HG03439 (cell line): ENCODE results near the gene UBE2D2.
A peak's percentile ranks its signal among the peaks of the same experiment; 100 is the strongest.

Experiments used
- ATAC-seq: cut with Tn5 transposase; IDR thresholded peaks from one replicate; pipeline ENCODE4 v1.9.1; 2021; ENCODE audit warnings: mild to moderate bottlenecking, moderate library complexity; ENCODE audit not compliant: unreplicated experiment

The UBE2D2 gene

DNA sequence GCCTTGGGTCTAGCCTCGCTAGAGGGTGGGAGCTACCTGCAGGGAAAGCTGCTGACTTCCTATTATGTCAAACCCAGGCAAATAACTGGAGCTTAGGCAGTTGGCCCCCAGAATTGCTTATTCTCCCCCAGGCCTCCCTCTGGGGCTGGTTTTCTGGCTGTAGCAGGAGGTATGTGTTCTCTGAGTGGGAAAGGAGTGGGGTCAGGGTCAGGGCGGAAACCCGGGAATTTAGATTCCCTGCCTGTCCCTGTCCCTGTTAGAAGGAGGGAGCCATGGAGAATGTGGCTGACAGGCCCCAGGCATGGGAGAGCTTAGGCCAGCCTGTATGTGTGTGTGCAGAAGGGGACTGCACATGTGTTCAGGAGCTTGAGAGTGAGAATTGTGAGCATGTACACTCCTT, 73.4 kb downstream of the UBE2D2 start:
- no peak for ATAC-seq

DNA sequence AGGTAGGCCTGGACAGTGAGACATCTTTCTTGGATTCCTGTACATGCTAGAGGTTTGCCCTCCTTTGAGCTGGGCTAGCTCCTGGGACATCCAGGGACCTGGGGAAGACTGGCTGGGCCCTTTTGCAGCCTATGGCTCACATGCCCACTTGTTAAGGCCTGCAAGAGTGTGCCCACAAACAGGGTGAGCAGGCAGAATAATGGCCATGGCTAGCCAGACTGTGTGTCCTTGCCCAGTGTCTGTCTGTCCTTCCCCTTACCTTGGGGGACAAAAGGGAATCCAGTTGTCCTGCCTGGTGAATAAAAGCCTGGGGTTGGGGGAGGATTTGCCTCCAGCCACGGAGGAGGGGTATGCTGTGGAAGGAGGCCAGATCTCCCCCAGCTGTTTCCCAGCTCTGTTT, 74.1 kb downstream of the UBE2D2 start:
- ATAC-seq, result no peak

GRCh38 chr5:139635606-139636206, 74.6 kb downstream of the UBE2D2 start:
- no peak for ATAC-seq

GRCh38 chr5:139636207-139636792, 75.2 kb downstream of the UBE2D2 start:
- ATAC-seq, result peak; percentile 59

DNA sequence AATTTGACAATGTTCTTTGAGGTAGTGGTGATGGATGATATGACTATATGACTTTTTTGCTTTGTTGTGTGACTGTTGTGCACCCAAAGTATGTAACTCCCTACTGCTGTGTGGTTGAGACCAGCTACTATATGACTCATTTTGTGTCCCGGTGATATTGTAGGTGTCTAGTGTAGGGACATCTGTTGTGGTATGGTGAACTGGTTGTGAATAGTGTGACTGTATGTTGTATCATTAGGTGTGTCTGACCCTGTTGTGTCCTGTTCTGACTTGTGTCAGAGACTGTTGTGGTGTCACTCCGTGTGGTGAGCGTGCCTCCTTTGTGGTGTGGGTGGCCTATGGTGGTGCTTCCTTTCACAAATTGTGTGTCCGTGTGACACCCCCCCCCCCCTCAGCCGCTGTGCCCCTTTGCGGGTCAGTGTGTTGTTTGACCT, 75.9 kb downstream of the UBE2D2 start:
- no peak for ATAC-seq

GRCh38 chr5:139637438-139638089, 76.4 kb downstream of the UBE2D2 start:
- ATAC-seq, result no peak

DNA sequence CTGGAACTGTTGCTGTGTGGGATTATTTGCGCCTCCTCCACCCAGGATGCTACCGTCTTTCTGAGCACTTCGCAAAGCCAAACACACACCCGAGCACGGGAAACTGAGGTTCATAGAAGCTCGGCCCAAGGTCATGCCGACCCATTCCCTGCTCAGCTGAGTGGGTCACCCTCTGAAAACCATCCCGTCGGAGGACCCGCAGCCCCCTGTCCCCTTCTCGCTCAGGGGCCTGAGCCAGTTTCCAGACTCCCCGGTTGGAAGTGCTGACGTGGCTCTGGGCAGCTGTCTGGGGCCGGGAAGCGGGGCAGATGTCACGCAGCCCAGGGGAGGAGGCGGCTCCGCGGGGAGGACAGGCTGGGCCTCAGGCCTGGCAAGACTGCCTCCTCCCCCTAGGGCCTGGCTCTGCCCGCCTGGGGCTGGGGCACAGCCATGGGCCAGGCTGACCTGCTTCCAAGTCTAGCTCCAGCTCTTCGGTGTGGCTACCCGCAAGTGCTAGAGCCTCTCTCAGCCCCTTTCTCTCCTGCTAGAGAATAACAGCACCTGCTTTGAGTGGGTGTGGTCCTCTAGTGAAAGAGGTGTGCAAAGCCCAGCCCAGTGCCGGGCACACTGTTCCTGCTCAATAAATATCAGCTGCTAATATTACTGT, 77.1 kb downstream of the UBE2D2 start:
- ATAC-seq, result no peak

DNA sequence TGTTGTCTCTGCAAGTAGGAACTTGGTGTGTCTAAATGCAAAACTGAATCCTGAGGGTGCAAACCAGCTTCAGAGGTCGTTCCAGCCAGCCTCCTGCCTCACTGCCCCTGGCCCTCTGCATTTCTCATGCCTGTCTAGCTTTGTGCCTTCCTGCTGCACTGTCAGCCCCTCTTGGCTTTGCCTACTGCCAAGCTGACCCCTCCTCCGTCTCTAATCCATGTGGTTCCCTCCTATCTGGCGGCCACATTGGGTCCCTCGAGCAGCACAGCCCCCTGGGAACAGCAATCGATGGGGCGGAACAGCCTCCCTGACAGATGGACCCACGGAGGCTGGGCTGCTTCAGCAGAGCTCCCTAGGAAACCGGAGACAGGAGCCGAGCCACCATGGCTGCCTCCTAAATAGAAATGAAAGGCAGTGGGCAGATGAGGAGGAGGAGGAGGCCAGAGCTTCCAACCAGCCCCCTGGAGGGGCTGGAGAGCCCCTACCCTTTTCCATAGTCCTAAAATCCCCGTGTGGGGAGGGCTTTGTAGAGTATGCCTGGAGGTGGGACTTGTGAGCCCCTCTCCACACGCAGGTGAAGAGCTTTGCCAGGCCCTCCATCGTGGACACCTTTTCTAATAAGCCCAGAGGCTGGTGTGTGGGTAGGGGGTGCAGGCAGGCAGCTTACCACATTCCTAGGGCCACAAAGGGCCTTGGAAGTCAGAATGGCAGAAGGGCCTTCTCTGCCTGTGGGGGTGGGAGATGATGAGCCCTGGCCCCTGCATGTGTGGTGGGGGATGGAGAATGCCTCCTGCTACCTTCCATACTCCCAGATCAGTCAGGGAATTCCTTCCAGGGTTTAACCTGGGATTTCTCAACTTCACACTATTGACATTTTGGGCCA, 77.8 kb downstream of the UBE2D2 start:
- ATAC-seq, result no peak

DNA sequence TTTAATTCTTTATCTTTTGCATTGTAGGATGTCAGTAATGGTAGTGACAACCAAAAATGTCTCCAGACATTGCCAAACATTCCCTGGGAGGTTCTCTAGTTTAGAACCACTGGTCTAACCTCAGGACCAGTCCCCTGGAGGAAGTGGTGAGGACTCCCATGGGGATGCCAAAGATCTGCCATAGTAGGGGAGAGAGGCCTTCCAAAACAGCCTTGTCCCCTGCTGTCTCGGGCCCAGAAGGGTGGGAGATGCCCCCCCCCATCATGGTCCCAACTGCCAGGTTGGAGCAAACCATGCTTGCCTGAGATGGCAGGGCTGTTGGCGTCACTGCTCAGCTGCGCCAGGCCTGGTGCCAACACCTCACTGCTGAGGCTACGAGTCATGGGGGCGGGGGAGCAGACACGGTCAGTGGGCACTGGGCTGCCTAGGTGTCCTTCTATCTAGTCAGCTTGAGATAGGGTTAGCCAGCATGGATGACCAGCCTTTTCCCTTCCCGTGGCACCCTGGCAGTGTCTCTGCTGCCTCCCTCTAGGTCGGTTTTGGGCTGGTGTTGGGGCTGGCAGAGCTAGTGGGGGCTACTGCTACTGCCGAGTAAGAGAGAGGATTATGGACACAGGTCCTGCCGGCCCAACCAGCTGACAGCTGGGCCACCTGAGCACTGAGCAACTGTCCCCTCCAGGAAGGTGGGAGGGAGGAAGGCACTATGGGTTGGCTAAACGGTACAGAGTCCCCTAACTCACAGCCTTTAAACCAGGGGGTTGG, 78.7 kb downstream of the UBE2D2 start:
- ATAC-seq, result no peak

DNA sequence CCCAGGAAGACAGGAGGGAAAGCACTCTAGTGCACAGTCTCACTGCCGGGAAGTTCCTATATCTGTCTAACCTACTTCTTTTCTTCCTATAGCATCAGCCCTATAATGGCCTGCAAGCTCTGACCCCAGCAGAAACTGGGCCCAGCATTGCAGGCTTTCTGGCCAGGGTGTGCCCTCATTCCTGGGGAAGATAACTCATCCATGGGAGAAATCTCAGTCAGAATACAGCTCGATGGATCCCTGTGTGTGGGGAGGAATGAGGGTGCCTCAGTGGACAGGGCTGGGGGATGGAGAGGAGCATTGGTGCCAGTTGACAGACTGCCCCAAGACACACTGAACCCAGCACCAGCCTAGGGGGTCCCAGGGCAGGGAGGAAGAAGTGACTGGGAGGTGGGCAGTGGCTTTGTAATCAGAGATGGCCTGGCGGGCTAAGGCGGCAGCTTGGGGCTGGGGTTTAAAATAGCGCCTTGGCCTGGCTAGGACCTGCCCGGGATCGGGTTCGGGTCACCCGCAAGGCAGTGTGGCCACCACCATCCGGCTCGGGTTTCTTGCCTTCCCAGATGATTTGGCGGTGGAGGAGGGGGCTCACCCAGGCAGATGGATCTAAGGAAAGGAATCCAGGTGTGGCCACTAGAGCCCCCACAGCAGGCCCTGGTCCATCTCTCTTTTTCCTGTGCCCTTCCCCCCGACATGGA, 79.4 kb downstream of the UBE2D2 start:
- no peak for ATAC-seq

- ATAC-seq, result no peak
Observed at GRCh38 chr5:139641116-139642080, 80.3 kb downstream of the UBE2D2 start.

- ATAC-seq, result no peak
Observed at GRCh38 chr5:139642213-139642612, 81.1 kb downstream of the UBE2D2 start.

DNA sequence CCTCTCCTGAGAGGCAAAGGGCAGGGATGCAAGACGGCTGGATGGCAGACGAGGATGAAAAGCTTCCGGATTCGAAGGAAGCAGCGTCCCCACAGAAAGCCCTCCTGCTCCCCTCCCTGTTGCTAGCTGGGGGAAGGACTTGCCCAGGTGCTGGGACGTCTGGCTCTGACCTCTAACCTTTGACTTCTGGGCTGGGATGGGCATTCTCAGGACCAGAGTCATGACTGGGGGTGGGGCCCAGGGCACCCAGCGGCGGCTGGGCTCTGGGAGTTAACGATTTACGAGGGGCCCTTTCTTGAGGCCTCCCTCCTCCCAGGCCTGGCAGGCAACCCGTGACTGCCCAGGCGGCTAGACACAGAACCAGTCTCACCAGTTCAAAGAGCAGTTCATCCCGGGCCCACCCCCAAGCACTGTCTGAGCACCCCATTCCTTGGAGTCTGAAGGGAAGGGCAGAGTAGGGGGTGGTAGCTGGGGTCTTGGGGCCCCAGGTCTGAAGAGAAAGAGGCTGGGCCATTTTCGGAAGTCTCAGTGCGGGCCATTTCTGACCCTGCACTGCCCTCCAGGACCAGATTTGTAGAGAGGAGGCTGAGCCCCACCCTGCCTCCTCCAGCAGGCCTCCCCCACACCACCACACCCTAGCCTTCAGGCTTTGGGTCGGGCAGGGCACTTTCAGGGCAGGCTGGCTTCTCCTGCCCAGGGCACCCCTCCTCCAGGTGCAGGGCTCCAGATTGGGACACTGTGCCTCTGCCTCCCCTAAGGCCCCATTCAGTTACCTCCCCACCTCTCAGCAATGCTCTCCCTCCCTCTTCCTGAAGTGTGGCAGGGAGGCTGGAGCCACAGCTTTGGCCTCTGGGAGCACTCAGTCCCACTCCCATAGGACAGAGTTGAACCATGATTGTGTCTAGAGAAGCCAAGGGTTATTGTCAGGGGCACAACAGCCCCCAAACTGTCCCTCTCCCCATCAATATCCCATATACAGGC, 82.0 kb downstream of the UBE2D2 start:
- ATAC-seq, result no peak

DNA sequence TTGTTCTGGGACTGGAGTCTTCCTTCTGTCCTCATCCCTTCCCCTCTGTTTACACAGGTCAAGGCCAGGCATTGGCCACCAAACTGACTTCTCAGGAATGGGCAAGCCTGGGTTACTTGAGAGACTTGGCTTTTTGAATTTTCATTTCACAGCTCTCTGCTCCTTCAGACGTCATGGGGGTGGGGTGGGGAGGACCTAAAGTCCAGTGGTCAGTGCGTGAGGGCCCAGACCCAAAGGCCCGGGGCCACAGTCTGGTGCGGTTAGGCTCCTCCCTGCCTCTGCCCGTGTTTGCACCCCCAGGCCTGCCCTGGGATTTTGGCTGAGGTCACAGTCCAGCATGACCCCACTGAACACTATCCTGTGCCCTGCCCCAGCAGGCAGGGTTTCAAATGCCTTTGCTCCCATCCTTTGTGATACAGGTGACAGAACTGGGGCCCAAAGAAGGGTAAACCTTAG, 82.9 kb downstream of the UBE2D2 start:
- ATAC-seq, result no peak

DNA sequence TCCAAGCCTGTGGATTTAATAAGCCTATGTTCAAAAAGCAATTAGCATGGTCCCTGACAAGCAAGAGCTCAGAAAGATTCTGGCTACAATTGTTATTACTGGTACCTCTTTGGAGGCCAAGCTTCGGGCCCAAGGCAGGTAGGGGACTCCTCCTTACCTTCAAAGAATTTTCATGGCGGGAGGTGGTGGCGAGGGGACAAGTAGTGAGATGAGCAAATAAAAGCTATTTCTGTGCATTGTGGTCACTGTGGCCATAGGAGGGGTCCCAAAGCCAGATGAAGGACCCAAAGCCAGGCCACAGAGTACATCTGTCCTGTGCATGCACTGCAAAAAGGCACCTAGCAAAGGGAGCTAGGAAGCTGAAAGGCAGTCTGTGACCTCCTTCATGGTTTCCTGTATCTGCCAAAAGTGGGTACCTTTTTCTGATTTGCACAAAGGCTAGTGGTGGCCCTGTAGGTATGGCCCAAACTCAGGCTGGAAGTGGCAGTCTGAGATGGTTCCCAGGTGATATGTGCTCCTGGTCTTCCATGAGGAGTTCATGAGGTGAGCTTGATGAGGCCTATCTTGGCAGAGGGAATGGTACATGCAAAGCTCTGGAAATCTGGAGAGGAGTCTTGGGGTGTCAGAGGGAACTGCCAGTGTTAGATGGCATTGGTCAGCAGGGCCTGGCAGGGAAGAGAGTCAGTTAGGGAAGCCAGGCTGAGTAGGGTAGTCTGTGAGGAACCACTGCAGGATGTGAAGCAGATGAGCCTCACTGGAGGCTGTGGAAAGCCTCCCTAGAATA, 83.7 kb downstream of the UBE2D2 start:
- ATAC-seq, result no peak

- ATAC-seq, result no peak
Observed at GRCh38 chr5:139645430-139645871, 84.3 kb downstream of the UBE2D2 start.
